GM19455 (cell line): ENCODE data around the gene KIF9.
"Not testable (repeated sequence)": the region's sequence is repeated elsewhere in the genome, so short reads cannot be mapped to it uniquely, and the experiment has no call there.

Source experiments
- ATAC-seq: cut with Tn5 transposase; IDR thresholded peaks from one replicate; pipeline ENCODE4 v1.9.1; 2021; ENCODE audit not compliant: unreplicated experiment

Gene KIF9

GRCh38 chr3:47294392-47294791 is 11.8 kb upstream of the KIF9 start:
- no peak for ATAC-seq

- no peak for ATAC-seq
Observed at GRCh38 chr3:47293822-47294221, 11.2 kb upstream of the KIF9 start.

- ATAC-seq = not testable (repeated sequence)
Observed at GRCh38 chr3:47291754-47292420, 9.3 kb upstream of the KIF9 start.

GRCh38 chr3:47291158-47291753 is 8.7 kb upstream of the KIF9 start:
- no peak for ATAC-seq

- no peak for ATAC-seq
Observed at GRCh38 chr3:47288966-47289910, 6.6 kb upstream of the KIF9 start.

GRCh38 chr3:47283591-47284364 is 1.2 kb upstream of the KIF9 start:
- no peak for ATAC-seq

GRCh38 chr3:47283193-47283537 is 566 bp upstream of the KIF9 start:
- no peak for ATAC-seq

GRCh38 chr3:47280519-47280918 is 2.1 kb downstream of the KIF9 start:
- no peak for ATAC-seq

- no peak for ATAC-seq
Observed at GRCh38 chr3:47276558-47276957, 6.0 kb downstream of the KIF9 start.

- no peak for ATAC-seq
Observed at GRCh38 chr3:47274652-47275051, 7.9 kb downstream of the KIF9 start.

- no peak for ATAC-seq
Observed at GRCh38 chr3:47273564-47273963, 9.0 kb downstream of the KIF9 start.

- no peak for ATAC-seq
Observed at GRCh38 chr3:47270526-47270925, 12.1 kb downstream of the KIF9 start.

GRCh38 chr3:47267490-47267824 is 15.1 kb downstream of the KIF9 start:
- no peak for ATAC-seq

GRCh38 chr3:47266709-47267489 is 15.7 kb downstream of the KIF9 start:
- no peak for ATAC-seq

- ATAC-seq = no peak
Observed at GRCh38 chr3:47265725-47266428, 16.7 kb downstream of the KIF9 start.

- ATAC-seq = no peak
Observed at GRCh38 chr3:47265008-47265407, 17.6 kb downstream of the KIF9 start.

- no peak for ATAC-seq
Observed at GRCh38 chr3:47261301-47261700, 21.3 kb downstream of the KIF9 start.

GRCh38 chr3:47260605-47261004 is 22.0 kb downstream of the KIF9 start:
- ATAC-seq = no peak

GRCh38 chr3:47259114-47259513 is 23.5 kb downstream of the KIF9 start:
- ATAC-seq = no peak

GRCh38 chr3:47256331-47256730 is 26.3 kb downstream of the KIF9 start:
- not testable (repeated sequence) for ATAC-seq
